Stimulated activated naive CD8-positive, alpha-beta T cell treated with anti-CD3 and anti-CD28 coated beads, Interleukin-15, Interleukin-2, amounts not matched to agents 100 U/mL and 50 U/mL, for 24 hours (primary cell): ENCODE results near the gene DEPP1.

Source experiments
- ATAC-seq: fragments of 150-1000 bp; cut with Tn5 transposase; one replicate; pipeline ENCODE4 v1.10.0; 2021
- DNase-seq: peaks from one replicate; pipeline ENCODE4 v3.0.0; 2021

DEPP1 gene

DNA sequence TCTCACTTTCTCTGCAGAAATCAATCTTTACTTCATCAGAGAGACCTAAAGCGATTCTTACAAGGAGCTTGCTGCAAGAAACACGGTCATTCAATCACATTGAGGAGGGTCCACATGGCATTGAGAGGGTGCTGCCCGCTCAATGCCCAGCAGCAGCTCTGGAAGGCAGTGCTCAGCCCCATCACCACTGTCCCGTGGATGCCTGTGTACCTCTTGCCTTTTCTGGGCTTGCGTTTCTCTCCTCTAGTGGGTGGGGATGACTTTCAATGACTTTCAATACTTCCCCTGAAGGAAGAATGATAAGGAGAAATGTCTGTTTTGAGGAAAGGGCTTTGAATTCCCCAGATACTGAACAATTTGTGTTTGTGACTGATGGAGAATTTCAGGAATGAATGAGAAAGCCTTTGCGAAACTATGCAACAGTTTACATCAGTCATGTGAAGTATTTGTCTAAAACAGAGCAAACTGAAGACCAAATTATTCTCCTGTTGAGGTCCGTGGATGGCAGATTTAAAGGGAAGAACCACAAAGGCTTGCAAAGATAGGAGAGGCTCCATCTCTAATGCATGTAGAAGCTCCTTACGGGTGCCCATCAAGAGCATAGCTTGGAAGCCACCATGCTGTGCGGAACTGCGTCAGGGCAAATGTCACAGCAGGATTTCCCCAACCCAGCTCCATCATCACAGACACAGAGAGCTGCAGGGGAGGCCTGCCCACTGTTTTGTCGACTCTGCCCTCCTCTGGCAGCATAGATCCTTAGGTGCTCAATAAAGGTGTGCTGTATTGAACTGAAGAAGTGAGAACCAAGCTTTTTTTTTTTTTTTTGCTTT is 15.5 kb upstream of the DEPP1 start:
- ATAC-seq (no peak), DNase-seq (no peak)

- ATAC-seq (no peak), DNase-seq (no peak)
Measured at GRCh38 chr10:44993226-44993921, 14.8 kb upstream of the DEPP1 start.

DNA sequence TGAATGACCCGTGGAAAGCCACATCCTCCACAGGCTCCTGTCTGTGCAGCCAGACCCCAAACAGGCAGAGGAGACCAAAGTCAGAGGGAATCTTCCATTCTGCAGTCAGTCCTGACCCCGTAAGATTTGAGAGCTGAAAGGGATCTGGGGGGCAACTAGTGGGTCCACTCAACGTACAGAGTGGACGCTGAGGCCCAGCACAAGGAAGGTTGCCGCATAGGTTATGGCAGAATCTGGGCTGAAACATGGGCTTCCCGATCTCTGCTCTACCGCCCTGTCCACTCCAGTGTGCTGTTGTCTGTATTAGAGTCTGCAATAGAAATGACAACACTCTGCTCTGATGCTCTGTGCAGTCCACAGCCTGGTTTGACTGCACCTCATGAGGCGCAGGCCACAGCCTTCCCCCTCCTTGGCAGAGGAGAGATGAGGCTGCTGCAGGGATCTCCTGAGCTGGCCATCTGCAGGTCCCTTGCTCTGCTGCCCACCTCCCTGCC is 14.2 kb upstream of the DEPP1 start:
- DNase-seq (no peak), ATAC-seq (no peak)

DNA sequence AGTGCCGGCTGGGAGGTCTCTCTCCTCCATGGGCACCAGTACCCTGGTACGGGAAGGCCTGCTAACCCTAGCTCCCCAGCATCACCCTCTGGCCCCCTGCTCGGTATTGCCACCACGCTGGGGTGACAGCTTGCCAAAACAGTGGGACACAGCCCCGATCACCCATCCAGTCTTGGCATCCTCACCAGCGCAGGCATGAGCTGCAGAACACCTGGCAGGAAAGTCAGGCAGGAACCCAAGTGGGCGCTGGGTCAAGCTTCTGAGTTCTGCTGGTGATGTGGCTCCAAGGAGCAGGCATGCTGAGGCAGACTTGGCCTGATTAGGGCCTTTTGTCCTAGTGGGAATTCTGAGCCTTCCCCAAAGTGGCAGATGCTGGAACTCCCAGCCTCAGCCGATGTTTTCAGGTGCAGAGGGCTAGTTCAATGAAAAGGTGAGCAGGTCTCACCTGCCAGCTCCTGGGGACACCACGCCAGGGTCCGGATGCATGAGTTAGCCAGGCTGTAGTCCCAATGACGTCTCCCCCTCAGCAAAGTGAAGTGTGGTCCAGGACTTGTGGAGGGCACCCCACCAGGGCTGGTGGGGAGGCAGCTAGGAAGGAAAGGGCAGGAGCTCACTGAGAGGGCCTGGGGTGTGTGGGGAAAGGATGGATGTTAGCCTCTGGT is 13.6 kb upstream of the DEPP1 start:
- DNase-seq = no peak

DNA sequence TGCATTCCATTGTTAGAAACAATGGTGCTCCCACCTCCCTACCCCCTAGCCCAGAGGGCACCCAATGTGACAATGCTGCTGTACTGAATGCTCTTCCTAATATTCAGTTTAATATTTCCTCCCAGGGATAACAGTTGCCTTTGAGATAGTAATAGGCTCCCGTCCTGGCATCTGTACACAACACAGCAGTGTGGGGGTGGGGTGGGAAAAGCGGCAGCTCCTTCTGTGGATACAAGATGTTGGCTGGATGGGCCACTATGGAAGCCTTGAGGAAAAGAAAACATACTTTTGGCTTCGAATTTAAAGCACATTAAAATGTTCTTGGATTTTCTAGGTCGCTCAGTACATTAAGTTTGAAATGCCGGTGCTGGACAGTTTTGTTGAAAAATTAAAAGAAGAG is 13.0 kb upstream of the DEPP1 start:
- no peak for ATAC-seq
- DNase-seq = no peak

More for the DNA sequence above, 13.6 kb upstream of the DEPP1 start:
- no peak for ATAC-seq

GRCh38 chr10:44990965-44991364 is 12.4 kb upstream of the DEPP1 start:
- ATAC-seq = no peak
- no peak for DNase-seq

GRCh38 chr10:44990302-44990655 is 11.7 kb upstream of the DEPP1 start:
- ATAC-seq (no peak), DNase-seq (no peak)

DNA sequence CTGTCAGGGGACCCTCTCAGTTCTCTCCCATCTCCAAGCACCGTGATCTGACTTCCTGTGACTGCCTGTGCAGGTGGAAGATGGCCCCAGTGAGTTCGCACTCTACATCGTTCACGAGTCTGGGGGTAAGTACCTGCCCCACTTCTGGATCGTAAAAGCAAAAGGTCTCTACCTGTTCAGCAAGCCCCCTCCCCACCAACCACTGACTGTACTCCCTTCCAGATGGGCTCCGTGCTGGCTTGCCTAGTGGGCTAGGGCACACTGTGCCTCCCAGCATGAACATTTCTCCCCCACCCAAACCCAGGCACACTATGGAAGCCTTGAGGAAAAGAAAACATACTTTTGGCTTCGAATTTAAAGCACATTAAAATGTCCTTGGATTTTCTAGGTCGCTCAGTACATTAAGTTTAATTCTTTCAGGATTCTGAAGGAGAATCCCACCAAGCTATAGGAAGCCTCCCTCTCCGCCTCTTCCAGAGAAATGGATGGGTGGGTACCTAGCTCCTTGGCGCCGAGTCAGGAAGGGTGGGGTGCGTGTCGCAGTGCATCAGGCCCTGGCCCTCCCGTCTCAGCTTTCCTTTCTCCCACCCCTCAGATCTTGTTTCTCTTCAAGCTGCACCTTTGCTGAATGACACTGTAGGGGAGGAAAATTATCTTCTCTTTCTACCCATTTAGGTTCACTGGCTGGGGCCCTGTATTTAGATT is 11.1 kb upstream of the DEPP1 start:
- DNase-seq (no peak), ATAC-seq (no peak)

- no peak for DNase-seq
- ATAC-seq = no peak
Measured at GRCh38 chr10:44988957-44989585, 10.5 kb upstream of the DEPP1 start.

GRCh38 chr10:44986670-44987069 is 8.1 kb upstream of the DEPP1 start:
- DNase-seq (no peak), ATAC-seq (no peak)

DNA sequence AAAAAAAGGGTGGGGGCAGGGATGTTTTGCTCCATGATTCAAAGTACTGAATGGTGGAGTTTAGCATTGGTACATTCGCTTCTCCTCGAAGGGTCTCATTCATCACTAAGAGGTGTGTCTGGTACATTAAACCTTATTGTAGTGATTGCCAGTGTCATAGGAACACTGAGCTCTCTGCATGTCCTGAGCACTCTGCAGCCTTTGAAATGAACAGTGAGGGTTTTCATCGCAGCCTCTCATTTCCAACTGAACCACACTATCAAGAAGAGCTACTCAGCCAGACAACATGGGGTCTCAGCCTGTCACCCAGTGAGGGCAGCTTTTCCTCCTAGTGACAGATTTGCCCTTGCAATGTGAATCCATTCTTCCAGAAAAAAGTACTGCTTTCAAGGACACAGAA is 7.6 kb upstream of the DEPP1 start:
- no peak for DNase-seq

GRCh38 chr10:44985175-44985681 is 6.6 kb upstream of the DEPP1 start:
- DNase-seq (no peak), ATAC-seq (no peak)

More for the DNA sequence above, 7.6 kb upstream of the DEPP1 start:
- no peak for ATAC-seq

DNA sequence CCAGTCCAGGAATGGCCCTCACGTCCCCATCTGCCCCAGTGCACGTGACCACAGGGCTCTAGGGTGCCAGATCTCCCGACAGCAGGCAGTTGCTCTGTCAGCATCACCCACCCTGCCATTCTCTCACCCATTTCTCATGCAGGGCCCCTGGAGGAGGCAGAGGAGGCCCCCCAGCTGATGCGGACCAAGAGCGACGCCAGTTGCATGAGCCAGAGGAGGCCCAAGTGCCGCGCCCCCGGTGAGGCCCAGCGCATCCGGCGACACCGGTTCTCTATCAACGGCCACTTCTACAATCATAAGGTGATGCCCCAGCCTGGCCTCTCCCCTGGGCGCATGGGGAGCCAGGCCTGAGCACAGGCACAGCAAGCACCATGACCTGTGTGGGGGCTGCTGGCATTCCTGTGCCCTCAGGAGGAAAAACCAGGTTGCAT is 6.1 kb upstream of the DEPP1 start:
- ATAC-seq (no peak), DNase-seq (no peak)

DNA sequence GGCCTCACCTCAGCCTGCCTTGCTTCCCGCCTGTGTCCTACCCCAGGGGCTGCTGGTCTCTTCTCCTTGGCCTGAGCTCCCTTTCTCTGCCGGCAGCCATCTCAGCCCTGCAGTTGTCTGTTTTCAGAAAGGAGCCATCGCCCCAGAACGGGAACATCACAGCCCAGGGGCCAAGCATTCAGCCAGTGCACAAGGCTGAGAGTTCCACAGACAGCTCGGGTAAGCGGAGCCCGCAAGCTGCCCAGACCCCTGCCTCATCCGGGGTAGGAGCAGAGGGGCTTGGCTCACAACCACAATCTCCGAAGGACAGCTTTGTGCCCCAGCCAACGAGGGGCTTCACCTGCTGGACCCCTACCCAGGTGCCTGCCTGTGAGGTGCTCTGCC is 5.3 kb upstream of the DEPP1 start:
- ATAC-seq = no peak

DNA sequence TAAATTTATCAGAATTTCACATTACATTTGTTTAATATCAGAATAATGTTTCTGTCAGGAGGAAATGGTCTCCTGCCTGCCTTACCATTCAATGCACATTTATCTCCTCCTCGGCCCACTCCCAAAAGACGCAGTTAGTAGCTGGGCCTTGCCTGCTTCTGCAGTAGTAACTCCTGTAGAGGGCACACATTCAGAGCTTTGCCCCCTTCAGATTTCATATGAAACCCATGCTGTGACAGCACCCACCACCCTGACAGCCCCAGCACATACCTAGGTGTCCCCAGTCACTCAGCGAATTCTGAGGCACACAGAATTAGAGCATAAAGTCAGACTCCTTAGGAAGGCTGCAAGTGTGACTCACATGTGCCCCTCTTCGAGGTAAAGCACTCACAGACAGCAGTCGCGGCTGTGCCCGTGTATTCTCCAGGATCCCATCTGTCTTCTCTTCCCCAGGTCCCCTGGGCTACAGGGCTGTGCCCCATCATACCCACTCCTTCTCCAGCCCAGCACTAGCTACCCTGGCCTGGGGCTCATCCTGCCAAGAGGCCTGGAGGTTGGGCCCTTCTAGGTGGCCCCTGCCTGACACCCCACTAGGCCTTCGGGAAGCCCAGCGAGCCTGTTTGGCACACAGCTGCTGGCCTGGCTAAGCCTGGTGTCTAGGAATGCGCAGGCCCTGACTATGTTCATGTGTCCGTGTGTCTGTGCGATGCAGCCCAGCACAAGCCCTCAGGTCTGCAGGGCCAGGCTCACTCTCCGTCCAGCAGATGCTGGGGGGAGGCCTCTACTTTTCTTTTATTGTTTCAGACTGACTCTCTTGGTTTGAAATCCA is 4.7 kb upstream of the DEPP1 start:
- DNase-seq (no peak), ATAC-seq (no peak)

More for the DNA sequence above, 5.3 kb upstream of the DEPP1 start:
- DNase-seq = no peak

GRCh38 chr10:44982496-44982895 is 3.9 kb upstream of the DEPP1 start:
- ATAC-seq = no peak

DNA sequence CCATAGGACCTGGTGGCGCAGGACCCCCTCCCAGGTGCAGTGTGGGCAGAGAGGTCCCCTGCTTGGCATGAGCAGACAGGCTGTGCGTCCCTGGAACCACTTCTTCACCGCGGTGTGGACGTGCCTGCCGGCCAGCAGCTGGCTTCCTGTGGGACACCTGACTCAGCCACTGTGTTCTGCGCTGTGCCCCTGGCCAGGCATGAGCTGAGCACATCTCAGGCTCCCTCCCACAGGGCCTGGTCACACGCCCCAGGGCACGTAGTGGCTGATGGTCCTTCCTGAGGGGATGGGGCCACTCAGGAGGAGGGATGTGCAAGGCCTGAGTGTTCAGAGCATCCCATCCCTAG is 3.5 kb upstream of the DEPP1 start:
- ATAC-seq (no peak), DNase-seq (no peak)

More at GRCh38 chr10:44982496-44982895, 3.9 kb upstream of the DEPP1 start:
- DNase-seq = no peak

DNA sequence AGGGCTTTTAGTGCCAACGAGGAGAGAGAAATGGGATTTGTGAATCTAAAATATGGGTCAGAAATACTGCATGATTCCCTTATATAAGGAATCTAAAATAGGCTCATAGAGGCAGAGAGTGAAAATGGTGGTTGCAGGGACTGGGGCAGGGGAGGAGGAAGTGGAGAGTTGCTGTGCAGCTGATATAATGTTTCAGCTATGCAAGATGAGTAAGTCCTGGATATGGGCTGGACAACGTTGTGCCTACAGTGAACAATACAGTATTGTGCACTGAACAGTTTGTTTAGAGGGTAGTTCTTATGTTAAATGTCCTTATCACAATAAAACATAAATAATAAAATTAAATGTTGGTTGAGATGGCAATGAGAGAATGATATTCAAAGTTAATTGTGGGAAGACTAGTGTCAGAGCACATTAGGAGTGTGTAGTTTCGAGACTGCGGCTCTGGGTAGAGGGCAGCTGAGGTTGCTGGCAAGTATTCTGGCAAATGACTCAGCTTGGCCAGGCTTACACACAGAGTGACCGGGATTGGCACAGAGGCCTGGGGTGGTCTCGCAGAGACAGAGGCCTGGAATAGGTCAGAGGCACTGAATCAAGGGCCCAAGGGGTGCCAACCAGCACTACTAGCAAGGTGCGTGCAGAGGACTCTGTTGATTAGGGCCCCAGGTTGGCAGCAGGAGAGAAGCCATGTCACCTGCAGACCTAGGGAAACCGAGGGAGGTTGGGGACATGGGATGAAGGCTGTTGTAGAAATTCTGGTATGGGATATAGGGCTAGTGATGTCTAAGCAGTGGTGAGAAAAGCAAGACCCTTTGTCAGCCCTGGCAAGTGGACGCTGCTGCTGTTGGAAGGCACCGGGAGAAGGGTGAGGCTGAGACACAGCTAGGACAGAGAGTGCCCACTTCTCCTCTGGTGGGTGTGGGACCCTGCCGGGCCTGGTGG is 2.8 kb upstream of the DEPP1 start:
- no peak for ATAC-seq
- DNase-seq = no peak

DNA sequence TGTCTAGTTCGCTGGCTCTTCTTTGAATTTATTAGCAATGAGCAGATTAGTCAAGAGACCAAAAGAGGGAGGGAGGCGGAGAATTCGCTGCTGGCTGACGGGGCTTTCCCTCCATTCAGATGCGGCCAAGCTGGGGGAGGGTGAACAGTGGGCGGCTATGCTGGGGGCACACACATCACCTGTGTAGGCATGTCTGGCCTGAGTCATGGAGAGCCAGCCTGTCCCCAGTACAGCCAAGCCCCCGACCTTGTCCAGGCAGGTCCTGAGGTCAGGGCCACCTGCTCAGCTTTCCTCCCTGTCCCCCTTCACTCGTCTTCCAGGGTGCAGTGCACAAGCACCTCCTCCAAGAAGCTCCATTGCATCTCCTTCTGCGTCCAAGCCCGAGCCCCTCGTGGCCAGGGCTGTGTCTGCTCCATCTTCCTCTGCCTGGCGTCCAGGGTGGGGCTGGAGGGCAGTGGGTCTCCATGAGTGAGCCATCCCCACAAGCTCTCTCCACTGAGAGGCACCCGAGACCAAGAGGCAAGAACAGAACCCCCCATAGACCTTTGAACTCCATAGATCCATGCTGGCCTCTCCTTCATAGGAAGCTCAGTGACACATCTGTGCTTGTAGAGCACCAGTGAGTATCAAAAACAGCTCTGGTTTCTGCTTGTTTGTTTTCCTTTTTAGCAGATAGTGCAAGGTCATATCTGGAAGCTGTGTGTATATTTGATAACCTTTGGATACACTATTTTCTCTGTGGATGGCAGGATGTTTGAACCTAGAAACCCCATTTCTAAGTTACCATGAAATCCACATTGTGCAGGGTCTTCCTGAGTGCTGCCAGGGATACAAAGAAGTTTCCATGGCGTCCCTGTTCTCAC is 1.9 kb upstream of the DEPP1 start:
- ATAC-seq (no peak), DNase-seq (no peak)
